G401.6 (cell line): Measurements from ENCODE around the gene CWC27.

Source experiments
- FAIRE-seq: peaks from 2 replicates; lab custom pipeline; 2012; peaks lifted over from hg19 to GRCh38; lab: Jason Lieb, UNC

CWC27 gene, protein sequence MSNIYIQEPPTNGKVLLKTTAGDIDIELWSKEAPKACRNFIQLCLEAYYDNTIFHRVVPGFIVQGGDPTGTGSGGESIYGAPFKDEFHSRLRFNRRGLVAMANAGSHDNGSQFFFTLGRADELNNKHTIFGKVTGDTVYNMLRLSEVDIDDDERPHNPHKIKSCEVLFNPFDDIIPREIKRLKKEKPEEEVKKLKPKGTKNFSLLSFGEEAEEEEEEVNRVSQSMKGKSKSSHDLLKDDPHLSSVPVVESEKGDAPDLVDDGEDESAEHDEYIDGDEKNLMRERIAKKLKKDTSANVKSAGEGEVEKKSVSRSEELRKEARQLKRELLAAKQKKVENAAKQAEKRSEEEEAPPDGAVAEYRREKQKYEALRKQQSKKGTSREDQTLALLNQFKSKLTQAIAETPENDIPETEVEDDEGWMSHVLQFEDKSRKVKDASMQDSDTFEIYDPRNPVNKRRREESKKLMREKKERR

DNA sequence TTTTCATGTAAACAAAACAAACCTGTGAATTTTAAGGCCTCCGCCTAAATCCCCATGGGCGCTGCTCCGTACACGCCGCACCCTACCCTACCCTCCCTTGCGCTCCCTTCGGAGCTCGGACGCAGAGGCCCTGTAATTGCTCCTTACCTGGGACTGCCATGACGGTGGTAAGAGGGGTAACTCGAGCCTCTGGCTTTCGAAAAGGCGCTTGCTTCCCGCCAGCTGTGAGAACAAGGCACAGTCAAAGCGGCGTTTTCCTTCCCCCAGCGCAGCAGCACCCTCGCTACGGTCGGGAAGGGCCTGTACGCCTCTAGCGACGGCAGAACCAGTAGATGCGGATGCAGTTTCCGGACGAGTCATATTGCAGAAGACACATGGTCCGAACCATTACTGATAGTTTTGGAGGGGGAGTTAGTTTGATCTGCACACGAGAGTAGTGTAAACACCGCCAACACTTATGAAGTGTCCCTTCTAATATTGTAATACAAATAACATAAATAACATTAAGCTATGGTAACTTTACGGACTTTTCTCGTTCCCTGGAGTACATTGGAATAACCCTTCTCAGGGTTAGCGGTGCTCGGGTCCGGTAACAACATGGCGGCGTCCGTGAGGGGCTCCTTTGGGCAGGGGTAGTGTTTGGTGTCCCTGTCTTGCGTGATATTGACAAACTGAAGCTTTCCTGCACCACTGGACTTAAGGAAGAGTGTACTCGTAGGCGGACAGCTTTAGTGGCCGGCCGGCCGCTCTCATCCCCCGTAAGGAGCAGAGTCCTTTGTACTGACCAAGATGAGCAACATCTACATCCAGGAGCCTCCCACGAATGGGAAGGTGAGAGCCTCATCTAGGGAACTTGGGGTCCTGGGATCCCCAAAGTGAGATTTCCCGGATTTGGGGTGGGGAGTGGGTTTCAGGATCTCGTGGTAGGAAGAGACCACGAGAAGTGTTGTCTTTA lies at the start of gene CWC27, which contains the start of gene SREK1IP1:
Gene CWC27 (plus strand): TSS at position 573 of the 955 bp plus-strand sequence. CDS start 217 bp downstream, at position 790.
Gene SREK1IP1 (minus strand): TSS at position 334 of the 955 bp plus-strand sequence. CDS start 174 bp downstream, at position 160.
- peak; percentile 44 for FAIRE-seq

DNA sequence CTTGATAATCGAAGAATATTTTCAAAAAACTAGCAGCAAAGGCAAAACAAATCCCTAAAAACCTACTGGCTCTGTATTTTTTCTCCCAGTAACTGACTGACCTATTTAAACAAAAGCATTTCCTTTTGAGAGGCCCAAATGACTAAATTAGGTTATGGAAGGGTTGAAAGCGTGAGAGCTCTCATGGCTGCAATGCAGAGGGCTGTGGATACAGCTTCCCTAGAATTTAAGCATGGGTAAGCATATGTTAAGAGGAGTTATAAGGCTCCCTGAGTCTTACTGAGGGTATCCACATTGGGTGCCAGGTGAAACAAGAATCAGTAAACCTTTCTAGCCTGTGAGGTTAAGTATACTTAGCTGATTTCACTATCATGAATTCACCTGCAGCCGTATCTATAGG lies 46.1 kb upstream of the CWC27 start:
- no peak for FAIRE-seq

- FAIRE-seq, result no peak
These were observed 41.6 kb upstream of the CWC27 start for GRCh38 chr5:64727150-64727549.

GRCh38 chr5:64742411-64742810 lies 26.3 kb upstream of the CWC27 start:
- no peak for FAIRE-seq

DNA sequence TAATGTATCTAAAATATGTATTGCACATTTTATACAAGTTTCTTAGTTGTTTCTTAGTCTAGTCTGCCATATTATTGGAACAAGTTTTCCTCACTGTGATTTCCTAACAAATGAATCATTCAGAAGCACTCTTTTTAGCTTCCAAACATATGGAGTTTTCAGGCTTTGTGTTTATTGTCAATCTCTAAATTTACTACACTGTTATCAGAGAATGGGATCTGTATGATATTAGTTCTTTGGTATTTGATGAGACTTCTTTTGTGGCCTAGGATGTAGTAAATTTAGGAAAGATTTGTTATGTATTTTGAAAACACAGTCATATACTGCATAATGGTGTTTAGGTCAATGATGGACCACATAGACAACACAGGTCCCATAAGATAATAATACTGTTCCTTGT lies 25.9 kb upstream of the CWC27 start:
- FAIRE-seq, result no peak

GRCh38 chr5:64744914-64745313 lies 23.8 kb upstream of the CWC27 start:
- FAIRE-seq, result no peak

DNA sequence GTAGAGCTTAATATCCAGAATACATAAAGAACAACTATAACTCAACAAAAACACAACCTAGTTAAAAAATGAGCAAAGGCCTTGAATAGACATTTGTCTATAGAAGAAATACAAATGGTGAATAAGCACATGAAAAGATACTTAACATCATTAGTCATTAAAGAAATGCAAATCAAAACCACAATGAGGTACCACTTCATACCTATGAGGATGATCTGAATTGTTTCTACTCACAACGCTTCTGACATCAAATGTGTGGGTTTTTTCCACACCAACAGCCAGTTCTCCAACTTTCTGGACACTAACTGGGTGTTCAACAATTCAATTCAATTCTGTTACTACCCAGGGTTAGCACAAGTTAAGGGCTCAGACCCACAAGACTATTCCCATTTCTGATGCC lies 22.3 kb upstream of the CWC27 start:
- FAIRE-seq, result no peak

DNA sequence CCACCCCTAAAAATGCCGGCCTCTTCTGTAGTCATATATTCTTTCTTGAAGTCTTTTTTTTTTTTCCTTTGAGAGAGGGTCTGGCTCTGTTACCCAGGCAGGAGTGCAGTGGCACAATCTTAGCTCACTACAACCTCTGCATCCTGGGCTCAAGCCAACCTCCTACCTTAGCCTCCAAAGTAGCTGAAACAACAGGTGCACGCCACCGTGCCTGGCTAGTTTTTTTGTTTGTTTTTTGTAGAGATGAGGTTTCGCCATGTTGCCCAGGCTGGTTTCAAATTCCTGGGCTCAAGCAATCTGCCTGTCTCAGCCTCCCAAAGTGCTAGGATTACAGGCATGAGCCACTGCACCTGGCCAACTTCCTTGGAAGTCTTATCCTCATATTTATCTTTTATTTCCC lies 19.3 kb upstream of the CWC27 start:
- no peak for FAIRE-seq

DNA sequence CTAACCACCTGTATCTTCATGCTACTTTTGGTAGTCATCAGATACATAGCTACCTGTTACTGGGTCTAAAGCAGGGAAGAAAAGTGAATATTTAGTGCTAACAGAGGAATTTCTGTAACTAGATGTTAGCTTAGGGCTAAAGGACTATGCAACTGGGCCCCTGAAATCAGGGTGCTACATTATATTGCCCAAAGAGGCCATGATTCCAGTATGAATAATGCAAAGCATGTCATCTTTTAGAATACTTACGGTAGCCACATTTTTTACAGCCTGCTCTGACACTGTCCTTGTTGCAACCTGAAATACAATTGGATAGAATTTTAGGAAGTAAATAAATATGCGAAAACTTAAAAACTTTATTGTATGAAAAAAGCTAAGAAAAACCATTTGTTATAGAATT lies 14.7 kb upstream of the CWC27 start:
- no peak for FAIRE-seq

- FAIRE-seq, result no peak
These were observed 9.8 kb upstream of the CWC27 start for GRCh38 chr5:64758901-64759300.

DNA sequence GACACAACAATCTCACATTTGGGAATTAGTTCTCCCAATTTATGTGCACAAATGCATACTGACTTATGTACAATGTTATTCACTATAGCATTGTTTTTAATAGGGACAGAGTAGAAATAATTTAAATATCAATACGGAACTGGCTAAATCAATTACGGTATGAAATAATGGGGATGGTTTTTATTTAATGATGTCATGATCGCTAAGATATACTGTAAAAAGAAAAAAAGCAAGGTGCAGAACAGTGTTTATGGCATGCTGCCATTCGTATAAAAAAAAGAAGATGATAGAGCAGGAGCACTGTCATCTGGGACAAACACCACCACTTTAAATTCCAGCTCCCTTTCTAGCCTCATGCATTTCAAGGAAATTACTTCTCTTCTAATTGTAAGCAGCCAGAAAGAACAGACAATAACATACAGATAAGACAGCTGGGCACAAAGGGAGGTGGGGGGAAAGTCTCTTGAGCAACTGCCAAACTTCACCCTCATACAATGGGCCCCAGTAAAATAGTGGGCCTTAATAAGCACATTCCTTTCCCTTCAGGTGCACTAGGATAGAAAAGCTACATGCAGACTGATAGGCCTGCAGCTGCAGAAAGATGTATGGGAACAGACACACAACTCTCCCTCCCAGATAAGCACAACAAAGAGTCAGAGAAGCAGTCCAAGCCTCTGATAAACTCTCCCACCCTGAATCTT lies 8.6 kb upstream of the CWC27 start:
- FAIRE-seq, result no peak

- no peak for FAIRE-seq
These were observed 4.7 kb upstream of the CWC27 start for GRCh38 chr5:64763948-64764503.

GRCh38 chr5:64765804-64766504 lies 2.8 kb upstream of the CWC27 start:
- no peak for FAIRE-seq

GRCh38 chr5:64766941-64767340 lies 1.8 kb upstream of the CWC27 start:
- FAIRE-seq, result no peak

DNA sequence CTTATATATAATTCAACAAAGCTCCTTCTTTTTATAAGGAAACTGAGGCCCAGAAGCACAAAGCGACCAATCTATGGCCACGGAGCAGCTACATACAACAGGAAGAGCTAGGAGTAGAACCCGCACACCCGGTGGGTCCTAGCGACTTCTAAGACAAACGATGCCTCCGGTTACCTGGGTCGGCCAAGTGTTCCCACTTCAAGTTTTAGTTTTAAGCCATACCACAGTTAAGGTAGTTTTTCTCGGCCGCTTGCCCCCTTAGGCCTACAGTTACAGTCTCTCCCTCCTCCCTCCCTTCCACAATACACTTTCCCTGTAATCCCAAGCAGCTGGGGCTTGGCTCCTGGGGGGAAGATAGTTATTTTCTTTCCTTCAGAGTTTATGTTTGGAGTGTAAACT lies 772 bp upstream of the CWC27 start:
- FAIRE-seq, result no peak

DNA sequence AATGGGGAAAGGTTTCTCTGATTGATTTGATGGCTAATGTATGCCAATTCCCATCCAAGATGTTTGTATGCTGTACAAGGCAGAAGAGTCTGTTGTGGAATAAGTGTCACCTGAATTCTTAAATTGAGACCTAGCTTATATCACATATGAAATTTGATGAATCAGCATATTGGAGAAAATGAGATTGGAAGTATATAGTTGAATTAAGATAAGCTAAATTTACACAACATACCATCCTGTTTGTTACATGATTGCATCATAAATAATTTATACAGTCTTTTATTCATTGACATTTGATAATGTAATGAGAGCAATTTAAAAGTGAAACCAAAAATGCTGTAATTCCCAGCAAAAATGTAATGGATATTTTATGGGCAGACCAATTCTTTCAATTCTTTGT lies 1.1 kb downstream of the CWC27 start:
- FAIRE-seq, result no peak

DNA sequence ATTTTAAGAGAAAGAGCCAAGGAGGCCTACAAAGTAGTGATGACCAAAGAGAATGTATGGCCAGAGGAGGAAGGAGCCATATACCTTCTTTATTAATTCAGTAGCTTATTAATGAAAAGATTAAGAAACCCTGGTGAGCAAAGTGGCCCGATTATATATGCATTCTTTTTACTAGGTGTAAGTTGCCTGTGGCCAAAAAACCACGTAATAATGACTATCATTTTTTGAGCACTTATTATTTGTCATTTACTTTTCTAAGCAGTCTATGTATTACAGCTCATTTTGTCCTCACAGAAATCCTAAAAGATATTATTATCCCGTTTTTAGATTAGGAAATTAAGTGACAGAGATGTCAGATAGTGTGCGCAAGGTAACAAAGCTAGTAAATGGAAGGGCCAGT lies 3.0 kb downstream of the CWC27 start:
- no peak for FAIRE-seq

- no peak for FAIRE-seq
These were observed 4.8 kb downstream of the CWC27 start for GRCh38 chr5:64773533-64773932.

GRCh38 chr5:64775291-64775690 lies 6.6 kb downstream of the CWC27 start:
- FAIRE-seq, result no peak

- peak; percentile 97 for FAIRE-seq
These were observed 15.8 kb downstream of the CWC27 start for GRCh38 chr5:64784451-64785025.

DNA sequence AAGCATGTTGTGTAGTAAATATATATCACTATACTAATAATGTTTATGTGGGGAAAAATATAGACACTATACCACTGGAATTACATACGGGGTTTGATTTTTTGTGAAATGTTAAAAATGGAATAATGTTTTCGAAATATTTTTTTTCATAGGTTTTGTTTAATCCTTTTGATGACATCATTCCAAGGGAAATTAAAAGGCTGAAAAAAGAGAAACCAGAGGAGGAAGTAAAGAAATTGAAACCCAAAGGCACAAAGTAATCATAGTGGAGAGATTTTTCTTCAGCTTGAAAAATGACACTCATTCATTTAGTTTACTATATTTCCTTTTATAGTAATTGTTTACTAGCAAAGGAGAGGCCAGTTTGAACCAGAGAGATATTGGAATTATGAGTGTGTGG lies 17.6 kb downstream of the CWC27 start:
- no peak for FAIRE-seq
